Cardiac fibroblast (primary cell): ENCODE results near the gene GJA1.
A peak's percentile ranks its signal among the peaks of the same experiment; 100 is the strongest.

Experiments
- DNase-seq, 2 donors: peaks; one replicate each; pipeline versions ENCODE4 v3.0.0 to v3.0.0-alpha.2; 2010; ENCODE audit warnings: low read depth in 2 of 2
- H3K4me3 ChIP-seq, 2 donors: replicated peaks in 1 of 2; 1 replicate in 1 of 2; 2 replicates in 1 of 2; pipeline ENCODE4 v1.5.1; 2011; ENCODE audit warnings: low read depth in 2 of 2, low read length in 2 of 2, mild to moderate bottlenecking in 2 of 2, moderate library complexity in 1 of 2
- CTCF ChIP-seq: IDR thresholded peaks from one replicate; pipeline ENCODE4 v1.5.1; 2011; ENCODE audit warnings: low read depth, mild to moderate bottlenecking, low read length, inconsistent platforms

GJA1 gene

GRCh38 chr6:121399966-121400365 lies 35.5 kb upstream of the GJA1 start:
- TF ChIP-seq CTCF: no peak
- no peak for DNase-seq
- no peak overlapping the region for H3K4me3 ChIP-seq

- H3K4me3 ChIP-seq: no peak overlapping the region
Measured at GRCh38 chr6:121403964-121404363, 31.5 kb upstream of the GJA1 start.

GRCh38 chr6:121405306-121405705 lies 30.1 kb upstream of the GJA1 start:
- DNase-seq: no peak
- no peak overlapping the region for H3K4me3 ChIP-seq
- no peak for TF ChIP-seq CTCF

More at GRCh38 chr6:121403964-121404363, 31.5 kb upstream of the GJA1 start:
- no peak for DNase-seq
- no peak for TF ChIP-seq CTCF

- TF ChIP-seq CTCF: no peak
- DNase-seq: no peak
- H3K4me3 ChIP-seq: no peak overlapping the region
Measured at GRCh38 chr6:121408321-121408720, 27.1 kb upstream of the GJA1 start.

- DNase-seq: peak; percentile 6 to 73
- no peak overlapping the region for H3K4me3 ChIP-seq
- TF ChIP-seq CTCF: no peak
Measured at GRCh38 chr6:121413879-121414278, 21.6 kb upstream of the GJA1 start.

GRCh38 chr6:121418346-121418745 lies 17.1 kb upstream of the GJA1 start:
- H3K4me3 ChIP-seq: no peak overlapping the region
- TF ChIP-seq CTCF: no peak
- DNase-seq: no peak

- H3K4me3 ChIP-seq: no peak overlapping the region
- TF ChIP-seq CTCF: no peak
- DNase-seq: no peak
Measured at GRCh38 chr6:121426686-121427085, 8.8 kb upstream of the GJA1 start.
